DND-41 (cell line): Measurements from ENCODE around the gene SCN8A.

Source experiments
- EZH2 ChIP-seq: IDR thresholded peaks from 3 replicates; pipeline ENCODE4 v1.6.1; 2012; ENCODE audit warnings: borderline replicate concordance, low read depth, mild to moderate bottlenecking, moderate library complexity, low read length, inconsistent platforms; ENCODE audit not compliant: severe bottlenecking
- TF ChIP-seq, protein P1 (sequence below): IDR thresholded peaks from 2 replicates; pipeline ENCODE4 v1.5.1; 2012; ENCODE audit warnings: borderline replicate concordance, low read length, moderate library complexity, mild to moderate bottlenecking; ENCODE audit not compliant: poor library complexity, severe bottlenecking; ENCODE audit errors: extremely low read depth

GRCh38 chr12:51744235-51744634 is 153.2 kb downstream of the SCN8A start:
- TF ChIP-seq, protein P1, sequence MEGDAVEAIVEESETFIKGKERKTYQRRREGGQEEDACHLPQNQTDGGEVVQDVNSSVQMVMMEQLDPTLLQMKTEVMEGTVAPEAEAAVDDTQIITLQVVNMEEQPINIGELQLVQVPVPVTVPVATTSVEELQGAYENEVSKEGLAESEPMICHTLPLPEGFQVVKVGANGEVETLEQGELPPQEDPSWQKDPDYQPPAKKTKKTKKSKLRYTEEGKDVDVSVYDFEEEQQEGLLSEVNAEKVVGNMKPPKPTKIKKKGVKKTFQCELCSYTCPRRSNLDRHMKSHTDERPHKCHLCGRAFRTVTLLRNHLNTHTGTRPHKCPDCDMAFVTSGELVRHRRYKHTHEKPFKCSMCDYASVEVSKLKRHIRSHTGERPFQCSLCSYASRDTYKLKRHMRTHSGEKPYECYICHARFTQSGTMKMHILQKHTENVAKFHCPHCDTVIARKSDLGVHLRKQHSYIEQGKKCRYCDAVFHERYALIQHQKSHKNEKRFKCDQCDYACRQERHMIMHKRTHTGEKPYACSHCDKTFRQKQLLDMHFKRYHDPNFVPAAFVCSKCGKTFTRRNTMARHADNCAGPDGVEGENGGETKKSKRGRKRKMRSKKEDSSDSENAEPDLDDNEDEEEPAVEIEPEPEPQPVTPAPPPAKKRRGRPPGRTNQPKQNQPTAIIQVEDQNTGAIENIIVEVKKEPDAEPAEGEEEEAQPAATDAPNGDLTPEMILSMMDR = no peak
- TF ChIP-seq EZH2 = no peak
